IMR-90 (cell line): ENCODE results near the gene KIF22.

Experiments used
- BHLHE40 ChIP-seq: fragments of 150-350 bp; IDR thresholded peaks from 2 replicates; pipeline ENCODE4 v1.6.1; 2016; ENCODE audit warnings: mild to moderate bottlenecking, low read depth, low read length
- CEBPB ChIP-seq: IDR thresholded peaks from 2 replicates; pipeline ENCODE4 v1.6.1; 2012; ENCODE audit warnings: low read depth, low read length, improper control_type of control experiment
- CHD1 ChIP-seq: IDR thresholded peaks from 2 replicates; pipeline ENCODE4 v1.6.1; 2012; ENCODE audit warnings: low read depth, low read length, improper control_type of control experiment
- FOS ChIP-seq: fragments of 150-350 bp; IDR thresholded peaks from 2 replicates; pipeline ENCODE4 v1.6.1; 2016; ENCODE audit warnings: low read depth, low read length
- MAFK ChIP-seq: IDR thresholded peaks from 2 replicates; pipeline ENCODE4 v1.6.1; 2012; ENCODE audit warnings: low read depth, low read length, improper control_type of control experiment
- MXI1 ChIP-seq: IDR thresholded peaks from 2 replicates; pipeline ENCODE4 v1.6.1; 2012; ENCODE audit warnings: low read depth, mild to moderate bottlenecking, low read length, moderate library complexity, borderline replicate concordance
- NFE2L2 ChIP-seq: fragments of 150-350 bp; IDR thresholded peaks from 2 replicates; pipeline ENCODE4 v1.6.1; 2016; ENCODE audit warnings: low read depth, mild to moderate bottlenecking, low read length
- POLR2A ChIP-seq: IDR thresholded peaks from 2 replicates; pipeline ENCODE4 v1.6.1; 2012; ENCODE audit warnings: mild to moderate bottlenecking, low read depth, low read length
- RAD21 ChIP-seq: IDR thresholded peaks from 2 replicates; pipeline ENCODE4 v1.6.1; 2012; ENCODE audit warnings: low read length, improper control_type of control experiment
- RCOR1 ChIP-seq: IDR thresholded peaks from 2 replicates; pipeline ENCODE4 v1.6.1; 2012; ENCODE audit warnings: mild to moderate bottlenecking, low read length, improper control_type of control experiment; ENCODE audit not compliant: insufficient replicate concordance
- RFX5 ChIP-seq: IDR thresholded peaks from 2 replicates; pipeline ENCODE4 v1.8.0; 2012; ENCODE audit warnings: low read depth, mild to moderate bottlenecking, low read length, moderate library complexity
- SMC3 ChIP-seq: fragments of 150-350 bp; IDR thresholded peaks from 2 replicates; pipeline ENCODE4 v1.6.1; 2016; ENCODE audit warnings: low read depth, mild to moderate bottlenecking, antibody characterized with exemption, low read length, moderate library complexity
- TF ChIP-seq, protein P1 (sequence below): conservative IDR thresholded peaks from 2 replicates; pipeline ENCODE4 v1.5.1; 2012; ENCODE audit warnings: mild to moderate bottlenecking, low read depth, low read length, improper control_type of control experiment
- TF ChIP-seq, protein P2 (sequence below): fragments of 150-350 bp; IDR thresholded peaks from 2 replicates; pipeline ENCODE4 v1.6.1; 2016; ENCODE audit warnings: low read depth, mild to moderate bottlenecking, low read length, moderate library complexity, borderline replicate concordance

DNA sequence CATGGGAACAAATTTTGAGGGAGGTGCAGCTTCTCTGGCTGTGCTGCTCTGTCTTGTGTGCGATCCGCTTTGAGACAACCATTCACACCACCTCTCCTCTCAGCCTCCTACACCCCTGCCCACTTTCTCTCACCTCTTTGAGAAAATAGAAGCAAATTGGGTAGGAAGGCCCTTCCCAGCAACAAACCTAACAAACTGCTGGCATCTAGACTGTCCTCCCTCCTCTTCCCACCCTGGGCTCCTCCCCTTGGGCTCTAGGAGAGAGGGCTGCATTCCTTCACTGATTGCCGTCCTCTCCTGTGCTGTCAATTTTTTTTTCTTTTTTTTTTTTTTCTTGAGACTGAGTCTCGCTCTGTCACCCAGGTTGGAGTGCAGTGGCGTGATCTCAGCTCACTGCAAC is 59.0 kb downstream of the KIF22 start:
- TF ChIP-seq NFE2L2 (no peak), CEBPB (no peak), POLR2A (no peak), FOS (no peak), RAD21 (no peak), MAFK (no peak), BHLHE40 (no peak), CHD1 (no peak), RCOR1 (no peak), MXI1 (no peak), SMC3 (no peak), RFX5 (no peak)
- TF ChIP-seq, protein P1, sequence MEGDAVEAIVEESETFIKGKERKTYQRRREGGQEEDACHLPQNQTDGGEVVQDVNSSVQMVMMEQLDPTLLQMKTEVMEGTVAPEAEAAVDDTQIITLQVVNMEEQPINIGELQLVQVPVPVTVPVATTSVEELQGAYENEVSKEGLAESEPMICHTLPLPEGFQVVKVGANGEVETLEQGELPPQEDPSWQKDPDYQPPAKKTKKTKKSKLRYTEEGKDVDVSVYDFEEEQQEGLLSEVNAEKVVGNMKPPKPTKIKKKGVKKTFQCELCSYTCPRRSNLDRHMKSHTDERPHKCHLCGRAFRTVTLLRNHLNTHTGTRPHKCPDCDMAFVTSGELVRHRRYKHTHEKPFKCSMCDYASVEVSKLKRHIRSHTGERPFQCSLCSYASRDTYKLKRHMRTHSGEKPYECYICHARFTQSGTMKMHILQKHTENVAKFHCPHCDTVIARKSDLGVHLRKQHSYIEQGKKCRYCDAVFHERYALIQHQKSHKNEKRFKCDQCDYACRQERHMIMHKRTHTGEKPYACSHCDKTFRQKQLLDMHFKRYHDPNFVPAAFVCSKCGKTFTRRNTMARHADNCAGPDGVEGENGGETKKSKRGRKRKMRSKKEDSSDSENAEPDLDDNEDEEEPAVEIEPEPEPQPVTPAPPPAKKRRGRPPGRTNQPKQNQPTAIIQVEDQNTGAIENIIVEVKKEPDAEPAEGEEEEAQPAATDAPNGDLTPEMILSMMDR: no peak
- TF ChIP-seq, protein P2, sequence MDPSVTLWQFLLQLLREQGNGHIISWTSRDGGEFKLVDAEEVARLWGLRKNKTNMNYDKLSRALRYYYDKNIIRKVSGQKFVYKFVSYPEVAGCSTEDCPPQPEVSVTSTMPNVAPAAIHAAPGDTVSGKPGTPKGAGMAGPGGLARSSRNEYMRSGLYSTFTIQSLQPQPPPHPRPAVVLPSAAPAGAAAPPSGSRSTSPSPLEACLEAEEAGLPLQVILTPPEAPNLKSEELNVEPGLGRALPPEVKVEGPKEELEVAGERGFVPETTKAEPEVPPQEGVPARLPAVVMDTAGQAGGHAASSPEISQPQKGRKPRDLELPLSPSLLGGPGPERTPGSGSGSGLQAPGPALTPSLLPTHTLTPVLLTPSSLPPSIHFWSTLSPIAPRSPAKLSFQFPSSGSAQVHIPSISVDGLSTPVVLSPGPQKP: no peak
